ENCODE data around the gene EPO.

- TF ChIP-seq POLR2A (IDR thresholded peaks at IDR 0.05), result no peak
- TF ChIP-seq, protein P1, sequence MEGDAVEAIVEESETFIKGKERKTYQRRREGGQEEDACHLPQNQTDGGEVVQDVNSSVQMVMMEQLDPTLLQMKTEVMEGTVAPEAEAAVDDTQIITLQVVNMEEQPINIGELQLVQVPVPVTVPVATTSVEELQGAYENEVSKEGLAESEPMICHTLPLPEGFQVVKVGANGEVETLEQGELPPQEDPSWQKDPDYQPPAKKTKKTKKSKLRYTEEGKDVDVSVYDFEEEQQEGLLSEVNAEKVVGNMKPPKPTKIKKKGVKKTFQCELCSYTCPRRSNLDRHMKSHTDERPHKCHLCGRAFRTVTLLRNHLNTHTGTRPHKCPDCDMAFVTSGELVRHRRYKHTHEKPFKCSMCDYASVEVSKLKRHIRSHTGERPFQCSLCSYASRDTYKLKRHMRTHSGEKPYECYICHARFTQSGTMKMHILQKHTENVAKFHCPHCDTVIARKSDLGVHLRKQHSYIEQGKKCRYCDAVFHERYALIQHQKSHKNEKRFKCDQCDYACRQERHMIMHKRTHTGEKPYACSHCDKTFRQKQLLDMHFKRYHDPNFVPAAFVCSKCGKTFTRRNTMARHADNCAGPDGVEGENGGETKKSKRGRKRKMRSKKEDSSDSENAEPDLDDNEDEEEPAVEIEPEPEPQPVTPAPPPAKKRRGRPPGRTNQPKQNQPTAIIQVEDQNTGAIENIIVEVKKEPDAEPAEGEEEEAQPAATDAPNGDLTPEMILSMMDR (IDR thresholded peaks at IDR 0.05), result no peak
- TF ChIP-seq EP300 (IDR thresholded peaks at IDR 0.05), result no peak
Observed at GRCh38 chr7:100752994-100753393, 32.7 kb downstream of the EPO start.
